K562 (cell line): Measurements from ENCODE around the gene NPR1. TPM values are rescaled to one million over a fixed set of nuclear protein-coding genes. Genes with fewer than 3 reads are reported as not detected.

Experiments
- ATAC-seq: fragments of 200-7000 bp; cut with Tn5 transposase; 3 replicates; pipeline ENCODE4 v1.9.1; 2020; ENCODE audit warnings: moderate library complexity
- BruUV-seq: library from RNA; stranded (reverse); fragments of 400-500 nt; replicated peaks from 2 replicates; lab custom pipeline; 2021; lab: Mats Ljungman, UMichigan
- CTCF ChIA-PET: fragments of 300-600 bp; formaldehyde crosslinking; extraction: SDS; loops from one replicate; lab custom pipeline; 2021; ENCODE audit warnings: low intra/inter-chr PET ratio; lab: Yijun Ruan, JAX
- POLR2A ChIA-PET: fragments of 300-600, 350-650 bp; sonication (Branson Sonifier 250); formaldehyde crosslinking; extraction: SDS; loops from one replicate; lab custom pipeline; 2021; ENCODE audit warnings: antibody characterized with exemption, inconsistent platforms; lab: Yijun Ruan, JAX
- DNase-seq, 4 experiments: peaks; one replicate each; pipeline versions ENCODE4 v3.0.0 to v3.0.0-alpha.2; 2011 to 2018; ENCODE audit warnings: low spot score in 3 of 4, mixed read lengths in 3 of 4; ENCODE audit errors: extremely low read depth in 1 of 4
- FAIRE-seq: peaks from 2 replicates; lab custom pipeline; 2011; peaks lifted over from hg19 to GRCh38; lab: Jason Lieb, UNC
- H2AFZ ChIP-seq: 2 replicates; pipeline ENCODE4 v1.6.0; 2011; ENCODE audit warnings: low read depth, low read length, control low read depth, inconsistent platforms
- H3K27ac ChIP-seq: fragments of 200-600 bp; 3 replicates; pipeline ENCODE4 v1.8.0; 2011; ENCODE audit warnings: low read depth, mild to moderate bottlenecking, control low read depth, inconsistent platforms, low read length, moderate library complexity, mixed read lengths; ENCODE audit errors: extremely low read depth
- H3K27me3 ChIP-seq, 2 experiments: fragments of 300-600 bp in 1 of 2; 2 replicates in 1 of 2; 3 replicates in 1 of 2; pipeline versions ENCODE4 v1.6.0 to v1.8.0; 2011; ENCODE audit warnings: inconsistent platforms in 2 of 2, low read length in 2 of 2, mild to moderate bottlenecking in 1 of 2, mixed read lengths in 1 of 2, moderate library complexity in 1 of 2; ENCODE audit not compliant: control insufficient read depth in 2 of 2, insufficient read depth in 2 of 2
- H3K36me3 ChIP-seq: fragments of 300-600 bp; 3 replicates; pipeline ENCODE4 v1.8.0; 2011; ENCODE audit warnings: mild to moderate bottlenecking, low read length, inconsistent platforms; ENCODE audit not compliant: control insufficient read depth, insufficient read depth
- H3K4me1 ChIP-seq, 2 experiments: fragments of 200-600 bp in 1 of 2; replicated peaks in 1 of 2; 2 replicates in 1 of 2; 3 replicates in 1 of 2; pipeline versions ENCODE4 v1.5.1 to v1.8.0; 2011; ENCODE audit warnings: inconsistent platforms in 2 of 2, low read length in 2 of 2, mild to moderate bottlenecking in 1 of 2, mixed read lengths in 1 of 2, moderate library complexity in 1 of 2; ENCODE audit not compliant: control insufficient read depth in 2 of 2, insufficient read depth in 2 of 2
- H3K4me2 ChIP-seq: 2 replicates; pipeline ENCODE4 v1.6.1; 2011; ENCODE audit warnings: low read length, control low read depth, inconsistent platforms, mixed read lengths; ENCODE audit not compliant: insufficient read depth
- H3K4me3 ChIP-seq: fragments of 200-600 bp; sonication (generic), shearing (Covaris generic); 2 replicates; pipeline ENCODE4 v1.5.1; 2016; ENCODE audit warnings: control low read depth, inconsistent platforms
- H3K79me2 ChIP-seq: fragments of 200-600 bp; 3 replicates; pipeline ENCODE4 v1.8.0; 2011; ENCODE audit warnings: low read length, inconsistent platforms; ENCODE audit not compliant: control insufficient read depth, insufficient read depth
- H3K9ac ChIP-seq, 2 experiments: 2 replicates each; pipeline versions ENCODE4 v1.6.0 to v1.6.1; 2011; ENCODE audit warnings: low read depth in 2 of 2, low read length in 2 of 2, control low read depth in 1 of 2, inconsistent platforms in 1 of 2, mild to moderate bottlenecking in 1 of 2, mixed read lengths in 1 of 2; ENCODE audit not compliant: insufficient read depth in 1 of 2
- H3K9me1 ChIP-seq: one replicate; pipeline ENCODE4 v1.6.0; 2011; ENCODE audit warnings: inconsistent platforms, mild to moderate bottlenecking, low read length, moderate library complexity; ENCODE audit not compliant: control insufficient read depth, insufficient read depth
- H3K9me3 ChIP-seq: replicated peaks from 2 replicates; pipeline ENCODE4 v1.5.1; 2011; ENCODE audit warnings: low read depth, low read length, inconsistent platforms; ENCODE audit not compliant: control insufficient read depth, insufficient read depth
- H4K20me1 ChIP-seq: replicated peaks from 2 replicates; pipeline ENCODE4 v1.6.1; 2011; ENCODE audit warnings: low read length, inconsistent platforms, mixed read lengths; ENCODE audit not compliant: control insufficient read depth, insufficient read depth
- DIDO1 ChIP-seq: fragments of 450-650 bp; IDR thresholded peaks from 2 replicates; pipeline ENCODE4 v1.6.1; 2016; ENCODE audit warnings: low read depth, missing biosample characterization, missing genetic modification characterization
- KLF13 ChIP-seq: fragments of 450-650 bp; IDR thresholded peaks from 2 replicates; pipeline ENCODE4 v1.6.1; 2016; ENCODE audit warnings: missing genetic modification characterization, low read depth, mild to moderate bottlenecking, missing compliant biosample characterization, moderate library complexity, borderline replicate concordance
- PURB ChIP-seq: sonication (generic); formaldehyde crosslinking; IDR thresholded peaks from 2 replicates; pipeline ENCODE4 v1.9.0; 2021; ENCODE audit warnings: low read depth, mild to moderate bottlenecking, missing genetic modification reagents
- SREBF1 ChIP-seq: fragments of 150-350 bp; IDR thresholded peaks from 2 replicates; pipeline ENCODE4 v1.6.1; 2014; ENCODE audit warnings: antibody characterized with exemption, low read depth, low read length, borderline replicate concordance
- TCF3 ChIP-seq: sonication (generic); formaldehyde crosslinking; IDR thresholded peaks from 2 replicates; pipeline ENCODE4 v1.4.0; 2020; ENCODE audit warnings: mild to moderate bottlenecking, missing genetic modification reagents
- ZSCAN29 ChIP-seq: fragments of 450-650 bp; IDR thresholded peaks from 2 replicates; pipeline ENCODE4 v1.6.1; 2017
- WGBS: fragments of 100-300 bp; shearing (Covaris generic); methylation state at CpG from one replicate; pipeline ENCODE4 v1.1.6; 2016; ENCODE audit warnings: low coverage, mixed read lengths; ENCODE audit not compliant: insufficient coverage; ENCODE audit errors: missing lambda C conversion rate; 5-methylcytosine and 5-hydroxymethylcytosine counted together
- in situ Hi-C: fragments of 300-500 bp; cut with MboI; formaldehyde crosslinking; loops from 4 replicates; pipeline ENCODE4 v1.15.0; 2018; ENCODE audit warnings: inconsistent platforms, mixed read lengths
- intact Hi-C: fragments of 100-400 bp; cut with micrococcal nuclease; formaldehyde crosslinking; loops from 2 replicates; pipeline ENCODE4 v1.14.2; 2022
- polyA plus RNA-seq, 8 experiments: library from polyadenylated mRNA; depleted of rRNA in 4 of 8; stranded (reverse) in 5 of 8; unstranded in 3 of 8; fragments of >200 nt; fragmentation: Nextera tagmentation in 2 of 8; fragmentation: Illumina TruSeq in 1 of 8; extraction: Ambion mirVana in 2 of 8; extraction: Trizol in 1 of 8; gene quantifications; 2 replicates each; pipeline versions ENCODE4 v1.2.1 to v1.2.3, GENCODE V29; 2011 to 2014; ENCODE audit warnings: inconsistent platforms in 1 of 8, missing spikeins in 1 of 8
- total RNA-seq, 7 experiments: library from RNA; depleted of rRNA in 6 of 7; stranded (reverse); fragments of >200 nt in 6 of 7; fragmentation: Illumina TruSeq in 2 of 7; extraction: Trizol in 2 of 7; gene quantifications; 2 replicates each; pipeline versions ENCODE4 v1.2.1 to v1.2.3, GENCODE V29; 2011 to 2021; ENCODE audit warnings: low replicate concordance in 1 of 7
- TF ChIP-seq, protein P1 (sequence below): fragments of 450-650 bp; formaldehyde crosslinking; IDR thresholded peaks from 2 replicates; pipeline ENCODE4 v1.4.0; 2020; ENCODE audit warnings: mild to moderate bottlenecking, mixed read lengths
- TF ChIP-seq, protein P2 (sequence below): fragments of 450-650 bp; IDR thresholded peaks from one replicate; pipeline ENCODE4 v1.6.1; 2018; ENCODE audit warnings: mild to moderate bottlenecking, moderate library complexity; ENCODE audit not compliant: partially characterized antibody

NPR1 gene
- total and polyA plus RNA-seq, 9 of the 15 experiments (the other 6 are each of a cell fraction or from before 2014, with no cell fraction given) = 0.05 to 0.16 (median 0.06) TPM; not detected in 6

DNA sequence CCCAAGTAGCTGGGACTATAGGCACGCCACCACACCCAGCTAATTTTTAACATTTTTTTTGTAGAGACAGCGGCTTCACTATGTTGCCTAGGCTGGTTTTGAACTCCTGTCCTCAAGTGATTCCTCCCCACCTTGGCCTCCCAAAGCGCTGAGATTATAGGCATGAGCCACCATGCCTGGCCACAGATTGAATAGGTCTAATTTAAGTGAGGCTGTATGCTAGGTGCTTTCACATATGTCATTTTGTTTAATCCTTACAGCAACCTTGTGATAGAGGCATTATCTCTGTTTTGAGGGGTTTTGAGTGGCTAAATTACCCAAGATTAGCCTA, 56.6 kb downstream of the NPR1 start (continued):
- no peak for TF ChIP-seq PURB
- TF ChIP-seq, protein P1, sequence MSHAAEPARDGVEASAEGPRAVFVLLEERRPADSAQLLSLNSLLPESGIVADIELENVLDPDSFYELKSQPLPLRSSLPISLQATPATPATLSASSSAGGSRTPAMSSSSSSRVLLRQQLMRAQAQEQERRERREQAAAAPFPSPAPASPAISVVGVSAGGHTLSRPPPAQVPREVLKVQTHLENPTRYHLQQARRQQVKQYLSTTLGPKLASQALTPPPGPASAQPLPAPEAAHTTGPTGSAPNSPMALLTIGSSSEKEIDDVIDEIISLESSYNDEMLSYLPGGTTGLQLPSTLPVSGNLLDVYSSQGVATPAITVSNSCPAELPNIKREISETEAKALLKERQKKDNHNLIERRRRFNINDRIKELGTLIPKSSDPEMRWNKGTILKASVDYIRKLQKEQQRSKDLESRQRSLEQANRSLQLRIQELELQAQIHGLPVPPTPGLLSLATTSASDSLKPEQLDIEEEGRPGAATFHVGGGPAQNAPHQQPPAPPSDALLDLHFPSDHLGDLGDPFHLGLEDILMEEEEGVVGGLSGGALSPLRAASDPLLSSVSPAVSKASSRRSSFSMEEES (CRISPR knock-in tag) = no peak
- TF ChIP-seq DIDO1 (tag) = no peak
- TF ChIP-seq TCF3 (CRISPR knock-in tag) = no peak
- TF ChIP-seq, protein P2, sequence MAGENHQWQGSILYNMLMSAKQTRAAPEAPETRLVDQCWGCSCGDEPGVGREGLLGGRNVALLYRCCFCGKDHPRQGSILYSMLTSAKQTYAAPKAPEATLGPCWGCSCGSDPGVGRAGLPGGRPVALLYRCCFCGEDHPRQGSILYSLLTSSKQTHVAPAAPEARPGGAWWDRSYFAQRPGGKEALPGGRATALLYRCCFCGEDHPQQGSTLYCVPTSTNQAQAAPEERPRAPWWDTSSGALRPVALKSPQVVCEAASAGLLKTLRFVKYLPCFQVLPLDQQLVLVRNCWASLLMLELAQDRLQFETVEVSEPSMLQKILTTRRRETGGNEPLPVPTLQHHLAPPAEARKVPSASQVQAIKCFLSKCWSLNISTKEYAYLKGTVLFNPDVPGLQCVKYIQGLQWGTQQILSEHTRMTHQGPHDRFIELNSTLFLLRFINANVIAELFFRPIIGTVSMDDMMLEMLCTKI = no peak

DNA sequence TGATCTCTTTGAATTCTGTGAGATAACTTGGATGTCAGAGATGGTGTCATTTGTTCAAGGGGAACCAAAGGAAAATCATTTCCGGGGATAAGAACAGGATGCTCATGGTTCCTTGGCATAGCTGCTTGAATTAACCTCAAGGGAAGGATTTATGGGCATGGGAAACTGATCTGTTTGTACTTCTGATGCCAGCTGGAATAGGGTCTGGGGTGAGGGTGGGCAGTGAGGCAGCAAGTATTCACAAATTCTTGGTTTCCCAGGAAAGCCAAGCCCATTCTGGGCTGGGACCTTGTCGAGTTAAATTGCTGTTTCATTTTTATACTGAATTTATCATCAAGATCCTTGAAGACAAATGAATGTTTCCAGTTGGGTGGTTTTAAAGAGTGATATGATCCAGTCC, 63.5 kb downstream of the NPR1 start:
- Histone ChIP-seq H3K4me1 (no peaks in the 10 kb centered on the region; a peak in 1 of 5 replicates), H3K27ac (no peak overlapping the region), H3K79me2 (no peaks in the 10 kb centered on the region), H3K27me3 (no peaks in the 10 kb centered on the region), H2AFZ (no peak overlapping the region), H3K9me3 (no peaks in the 10 kb centered on the region), H3K9ac (no peak overlapping the region), H4K20me1 (no peaks in the 10 kb centered on the region), H3K36me3 (peaks cover 51% of the 10 kb centered on the region), H3K4me3 (no peak overlapping the region), H3K4me2 (no peak overlapping the region), H3K9me1 (no peaks in the 10 kb centered on the region)
- ChIA-PET POLR2A (interaction anchor here (0.5 kb wide), 1 partner anchor 139 kb away, joined by 3 read pairs; no protein-coding TSS in a partner anchor), CTCF (no interaction called here)
- WGBS = 53% methylated on average over 2 of the region's 2 CpGs
- DNase-seq (no peak), FAIRE-seq (no peak), ATAC-seq (no peak)
- intact Hi-C loops = no loop called here
- no TSS peak for BruUV-seq
- in situ Hi-C loops = no loop called here
- TF ChIP-seq ZSCAN29 (no peak), SREBF1 (no peak), KLF13 (tag) (no peak)
